Lung microvascular endothelial cell (primary cell): Measurements from ENCODE around the gene TP73. TPM values are rescaled to one million over a fixed set of nuclear protein-coding genes. Genes with fewer than 3 reads are reported as not detected.

Experiments used
- DNase-seq, 2 donors: peaks; one replicate each; pipeline versions ENCODE4 v3.0.0 to v3.0.0-alpha.2; 2010; ENCODE audit warnings: low read depth in 2 of 2
- total RNA-seq: library from RNA; depleted of rRNA; stranded (reverse); fragments of >200 nt; gene quantifications from 2 replicates; pipeline ENCODE4 v1.2.1, GENCODE V29; 2014

TP73 gene
- total RNA-seq, 1 donor from 2014 or later = under 0.01 TPM

DNA sequence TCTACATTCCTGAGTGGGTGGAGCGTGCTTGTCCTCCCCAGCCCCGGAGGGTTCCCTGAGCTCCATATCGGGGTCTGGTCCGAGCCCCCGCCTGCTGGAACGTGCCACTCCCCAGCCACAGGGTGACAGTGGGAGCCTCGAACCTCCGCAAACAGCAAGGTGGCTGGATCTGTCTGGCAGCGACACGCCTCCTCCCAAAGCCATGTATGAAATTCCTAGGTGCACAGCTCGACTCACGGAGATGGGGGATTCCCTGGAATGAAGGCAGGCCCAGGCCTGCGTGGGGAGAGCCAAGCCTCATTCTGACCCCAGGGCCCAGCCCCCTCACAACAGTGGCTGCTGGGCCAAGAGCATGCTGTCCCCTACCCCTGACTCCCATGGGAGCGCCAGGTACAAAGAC, 32.9 kb downstream of the TP73 start:
- DNase-seq = no peak

DNA sequence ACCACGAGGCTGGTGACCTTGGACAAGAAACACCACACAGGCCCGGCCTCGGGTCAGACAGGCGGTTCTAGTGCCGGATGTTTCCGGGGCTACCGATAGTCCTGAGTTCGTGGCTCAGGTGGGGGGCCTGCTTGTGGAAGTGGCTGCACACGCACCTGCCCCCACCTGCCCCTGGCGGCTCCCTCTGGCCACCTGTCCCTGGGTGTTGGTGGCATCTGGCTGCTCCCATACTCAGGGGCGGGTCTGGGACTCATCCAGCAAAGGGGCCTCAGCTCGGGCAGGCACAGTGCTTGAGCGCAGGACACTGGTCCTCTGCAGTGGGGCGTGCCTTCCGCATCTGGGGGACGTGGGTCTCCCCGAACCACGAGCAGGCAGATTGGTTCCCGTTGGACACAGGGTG, 33.6 kb downstream of the TP73 start:
- DNase-seq = no peak

DNA sequence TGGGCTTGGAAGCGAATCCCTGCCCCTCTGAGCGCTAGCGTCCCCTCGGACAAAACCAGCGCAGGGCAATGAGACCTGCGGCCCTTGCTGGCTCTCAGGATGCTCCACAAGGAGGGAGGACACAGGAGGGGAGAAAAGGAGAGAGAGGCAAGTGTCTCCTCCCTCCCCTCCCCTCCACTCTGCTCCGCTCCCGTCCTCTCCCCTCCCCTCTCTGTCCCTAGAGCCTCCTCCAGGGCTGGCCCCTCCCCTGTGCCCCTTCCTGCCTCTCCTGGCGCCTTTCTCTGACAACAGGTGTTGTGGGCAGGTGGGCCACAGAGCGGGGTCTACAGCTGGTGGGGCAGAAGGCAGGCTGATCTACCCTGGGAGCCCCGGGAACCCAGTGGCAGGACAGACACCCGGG, 35.2 kb downstream of the TP73 start:
- DNase-seq = no peak

DNA sequence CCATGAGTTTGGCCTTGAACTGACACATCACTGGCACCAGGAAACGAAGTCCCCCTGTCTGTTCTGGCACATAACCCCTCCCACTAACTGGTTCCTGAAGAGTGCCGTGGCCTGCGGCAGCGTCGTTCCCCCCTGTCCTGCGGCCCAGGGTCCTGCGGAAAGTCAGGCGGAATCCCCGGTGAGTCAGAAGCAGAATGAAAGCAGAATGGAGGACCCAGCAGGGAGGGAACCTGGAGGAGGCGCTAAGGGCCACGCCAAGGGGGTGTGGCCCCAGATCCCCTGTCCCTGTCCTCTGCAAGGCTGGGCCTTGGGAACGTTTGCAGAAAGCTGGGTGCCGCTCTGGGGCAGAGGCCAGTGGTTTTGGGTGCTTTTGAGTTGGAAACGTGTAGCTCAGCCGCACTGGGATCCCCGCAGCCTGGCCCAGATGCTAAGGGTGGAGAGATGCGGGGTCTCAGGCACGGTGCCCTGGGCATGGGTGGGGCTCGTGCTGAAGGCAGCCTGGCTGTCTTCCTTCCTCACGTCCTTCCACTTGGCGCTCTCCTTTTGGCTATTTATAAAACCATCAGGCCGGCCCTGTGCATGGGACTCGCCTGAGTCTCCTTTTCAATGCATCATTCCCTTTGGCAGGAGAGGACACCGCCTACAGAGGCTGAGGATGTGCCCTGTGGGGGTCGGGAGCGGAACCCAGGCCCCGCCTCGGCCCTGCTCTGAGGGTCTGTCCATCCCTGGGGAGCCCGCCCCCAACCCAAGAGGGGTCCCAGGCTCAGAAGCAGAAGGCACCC, 36.2 kb downstream of the TP73 start:
- no peak for DNase-seq

DNA sequence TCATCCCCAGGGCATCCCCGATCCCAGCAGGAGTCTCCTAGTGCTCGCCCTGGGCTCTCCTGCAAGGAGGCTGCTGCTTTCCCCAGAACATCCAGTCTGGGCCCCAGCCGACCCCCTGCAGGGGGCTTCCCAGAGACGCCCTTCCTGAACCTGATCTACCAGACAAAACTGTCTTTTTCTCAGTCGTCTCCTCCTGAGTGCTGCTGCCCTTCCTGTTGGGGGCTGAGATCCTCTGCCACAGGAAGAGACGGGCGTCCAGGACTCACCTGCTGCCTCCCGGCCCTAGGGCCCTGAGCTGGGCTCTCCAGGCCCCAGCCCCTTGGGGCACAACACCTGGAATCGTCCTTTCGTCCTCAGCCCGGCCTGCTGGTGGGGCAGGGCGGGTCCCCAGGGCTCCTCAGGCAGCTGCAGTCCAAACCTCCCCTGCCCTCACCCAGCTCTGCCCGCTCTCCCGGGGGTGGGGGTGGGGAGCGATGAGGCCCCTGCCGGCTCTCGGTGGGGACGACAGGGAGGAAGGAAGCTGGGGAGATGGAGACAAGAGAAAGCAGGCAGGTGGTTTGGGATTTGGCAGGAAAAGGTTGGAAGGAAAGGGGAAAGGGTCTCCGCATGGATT, 36.9 kb downstream of the TP73 start:
- no peak for DNase-seq

DNA sequence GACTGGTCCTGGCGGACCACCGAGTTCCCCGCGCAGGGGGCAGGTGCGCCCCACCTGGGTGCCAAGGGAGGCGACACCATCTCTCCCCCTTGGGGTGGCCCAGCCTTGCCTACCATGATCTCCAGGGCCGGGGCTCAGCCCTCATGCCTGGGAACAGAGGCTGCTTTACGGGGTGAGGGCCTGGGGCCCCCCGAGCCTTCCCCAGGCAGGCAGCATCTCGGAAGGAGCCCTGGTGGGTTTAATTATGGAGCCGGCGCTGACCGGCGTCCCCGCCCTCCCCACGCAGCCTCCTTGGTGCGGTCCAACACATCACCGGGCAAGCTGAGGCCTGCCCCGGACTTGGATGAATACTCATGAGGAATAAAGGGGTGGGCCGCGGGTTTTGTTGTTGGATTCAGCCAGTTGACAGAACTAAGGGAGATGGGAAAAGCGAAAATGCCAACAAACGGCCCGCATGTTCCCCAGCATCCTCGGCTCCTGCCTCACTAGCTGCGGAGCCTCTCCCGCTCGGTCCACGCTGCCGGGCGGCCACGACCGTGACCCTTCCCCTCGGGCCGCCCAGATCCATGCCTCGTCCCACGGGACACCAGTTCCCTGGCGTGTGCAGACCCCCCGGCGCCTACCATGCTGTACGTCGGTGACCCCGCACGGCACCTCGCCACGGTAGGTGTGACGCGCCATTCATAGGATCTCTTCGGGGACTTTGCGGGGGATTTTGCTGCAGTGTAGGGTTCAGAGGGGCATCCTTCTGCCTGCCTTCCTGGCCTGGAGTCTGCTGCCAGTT, 38.2 kb downstream of the TP73 start:
- DNase-seq = no peak

DNA sequence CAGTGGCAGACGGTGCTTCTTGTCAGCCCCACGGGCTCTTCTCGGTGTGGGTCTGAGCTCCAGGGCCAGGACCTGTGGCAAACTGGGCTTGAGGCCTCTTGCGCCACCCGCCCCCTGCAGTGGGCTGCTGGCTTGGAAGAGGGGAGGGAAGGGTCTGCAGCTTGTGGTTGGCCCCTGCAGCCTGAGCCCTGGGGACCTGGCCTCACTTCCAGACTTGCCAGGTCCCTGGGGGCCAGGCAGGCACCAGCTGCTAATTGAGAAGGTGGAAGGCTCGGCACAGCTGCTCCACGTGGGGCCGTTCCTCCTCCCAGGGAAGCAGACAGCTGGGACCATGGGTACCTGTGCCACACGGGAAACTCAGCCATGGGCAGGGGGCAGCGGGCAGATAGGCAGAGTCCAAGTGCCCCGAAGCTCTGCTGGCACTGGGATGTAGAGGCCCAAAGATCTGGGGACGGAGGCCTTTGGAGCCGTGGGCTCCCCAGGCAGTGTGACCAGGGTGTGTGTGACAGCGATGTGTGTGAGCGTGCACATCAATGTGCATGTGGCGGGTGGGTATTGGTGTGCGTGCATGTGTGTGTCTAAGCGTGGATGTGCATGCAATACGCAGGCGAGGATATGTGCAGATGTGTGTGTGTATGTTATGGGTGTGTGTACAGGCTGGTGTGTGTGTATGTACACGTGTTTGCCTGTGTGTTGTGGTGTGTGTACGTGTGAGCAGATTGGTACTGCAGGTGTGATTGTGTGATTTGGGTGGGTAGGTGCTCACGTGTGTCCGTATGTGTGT, 39.3 kb downstream of the TP73 start:
- no peak for DNase-seq

DNA sequence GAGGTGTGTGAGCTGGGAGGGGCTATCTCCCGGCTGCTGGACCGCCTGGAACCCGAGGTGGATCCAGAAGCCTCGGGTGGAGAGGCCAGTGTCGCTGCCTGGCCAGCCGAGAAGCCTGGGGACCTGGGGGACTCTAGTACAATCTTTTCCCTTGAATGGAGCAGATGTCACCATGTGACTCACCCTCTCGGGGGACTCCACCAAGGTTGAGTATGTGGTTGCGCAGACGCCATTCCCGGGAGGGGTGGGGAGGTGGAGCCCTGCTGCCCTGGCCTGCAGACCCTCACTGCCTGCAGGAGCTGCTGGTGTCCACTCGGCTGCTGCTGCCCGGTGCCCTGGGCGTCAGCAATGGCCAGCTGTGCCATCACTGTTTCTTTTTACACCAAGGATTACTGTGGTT, 40.3 kb downstream of the TP73 start:
- no peak for DNase-seq

DNA sequence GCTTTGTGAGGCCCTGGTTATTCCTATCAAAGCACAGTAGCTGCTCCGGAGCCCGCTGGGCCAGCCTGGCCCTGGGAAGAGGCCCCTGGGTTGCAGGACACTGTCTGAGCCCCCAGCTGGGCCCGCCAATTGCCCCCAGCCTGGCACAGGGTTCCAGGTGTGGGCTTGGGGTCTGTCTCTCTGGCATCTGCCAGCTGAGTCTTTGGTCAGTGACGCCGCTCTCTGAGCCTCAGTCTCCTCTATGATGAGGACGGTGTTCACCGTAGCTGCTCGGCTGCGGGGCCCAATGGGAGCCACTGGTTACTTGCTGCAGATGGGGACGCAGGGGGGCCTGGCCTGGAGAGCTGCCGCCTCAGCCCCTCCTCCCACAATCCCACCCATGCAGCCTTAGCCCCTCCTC, 41.0 kb downstream of the TP73 start:
- DNase-seq = no peak

DNA sequence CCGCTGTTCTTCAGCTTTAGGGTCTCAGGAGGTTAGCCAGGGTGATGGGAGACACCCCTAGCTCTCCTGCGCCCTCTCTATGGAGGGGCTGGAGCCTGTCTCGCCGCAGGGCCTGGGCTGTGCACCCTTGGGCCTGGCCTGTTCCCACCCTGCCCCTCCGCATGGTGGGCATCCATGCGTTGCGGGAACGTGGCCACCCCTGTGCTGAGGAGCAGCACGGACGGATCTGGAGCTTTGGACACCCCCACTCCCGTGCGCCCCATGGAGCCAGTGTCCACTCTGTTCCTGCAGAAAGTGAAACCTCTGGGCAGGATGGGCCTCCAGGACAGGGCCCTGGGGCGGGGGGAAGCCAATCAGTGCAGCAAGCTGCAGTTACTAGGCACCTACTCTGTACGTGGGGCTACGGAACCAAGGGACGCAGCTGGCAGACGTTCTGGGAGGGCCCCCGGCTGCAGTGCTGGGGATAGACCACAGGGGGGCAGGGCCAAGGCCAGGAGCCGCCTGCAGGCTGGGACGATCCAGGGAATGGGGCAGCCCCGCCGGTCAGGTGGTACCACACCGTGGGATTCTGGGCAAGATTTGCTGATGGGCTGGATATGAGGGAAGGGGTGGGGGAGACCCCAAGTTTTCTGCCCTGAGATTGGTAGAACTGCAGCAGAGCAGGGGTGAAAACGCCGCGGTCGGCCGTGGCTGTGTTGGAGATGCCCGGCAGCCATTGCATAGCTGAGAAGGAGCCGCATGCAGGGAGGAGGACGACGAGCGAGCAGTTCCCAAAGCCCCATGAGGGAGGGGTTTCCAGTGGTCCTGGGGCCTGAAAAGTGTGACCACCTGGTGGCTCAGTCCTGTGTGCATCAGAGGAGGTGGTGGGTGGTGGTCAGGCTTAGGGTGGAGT, 43.3 kb downstream of the TP73 start:
- DNase-seq = peak; percentile 50 to 62

DNA sequence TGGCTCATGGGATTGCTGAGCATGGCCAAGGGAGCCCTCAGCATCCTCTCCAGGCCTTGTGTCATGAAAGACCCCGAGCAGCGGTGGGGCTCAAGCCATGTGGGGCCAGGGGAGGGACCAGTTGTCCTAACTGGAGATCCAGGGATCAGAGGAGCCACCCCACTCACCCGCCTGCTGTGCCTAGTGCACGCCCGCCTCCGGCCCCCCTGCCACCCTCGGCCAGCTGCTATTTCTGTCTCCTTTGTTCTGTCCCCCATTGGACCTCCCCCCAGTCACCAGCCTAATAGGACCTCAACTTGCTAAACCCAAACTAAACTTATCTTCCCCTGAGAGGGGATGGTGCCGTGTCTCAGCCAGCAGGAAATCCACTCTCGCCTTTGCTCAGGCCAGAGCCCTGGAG, 44.4 kb downstream of the TP73 start:
- no peak for DNase-seq

DNA sequence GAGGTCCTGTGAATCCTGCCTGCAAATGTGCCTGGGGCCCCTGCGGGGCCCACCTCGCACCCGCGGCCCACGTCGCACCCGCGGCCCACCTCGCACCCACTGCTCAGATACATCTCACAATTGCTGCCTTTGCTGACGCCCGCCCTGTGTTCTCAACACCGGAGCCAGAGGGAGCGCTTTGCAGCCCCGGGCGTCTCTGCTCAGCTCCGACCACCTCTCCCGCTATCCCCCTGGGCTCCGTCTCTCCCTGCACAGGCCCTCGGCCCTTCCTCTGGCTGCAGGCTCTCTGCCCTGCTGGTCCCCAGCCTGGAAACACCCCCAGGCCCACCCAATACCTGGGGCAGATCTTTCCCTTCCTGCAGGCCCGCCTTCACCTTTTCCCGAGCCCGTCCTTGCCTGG, 44.8 kb downstream of the TP73 start:
- no peak for DNase-seq

DNA sequence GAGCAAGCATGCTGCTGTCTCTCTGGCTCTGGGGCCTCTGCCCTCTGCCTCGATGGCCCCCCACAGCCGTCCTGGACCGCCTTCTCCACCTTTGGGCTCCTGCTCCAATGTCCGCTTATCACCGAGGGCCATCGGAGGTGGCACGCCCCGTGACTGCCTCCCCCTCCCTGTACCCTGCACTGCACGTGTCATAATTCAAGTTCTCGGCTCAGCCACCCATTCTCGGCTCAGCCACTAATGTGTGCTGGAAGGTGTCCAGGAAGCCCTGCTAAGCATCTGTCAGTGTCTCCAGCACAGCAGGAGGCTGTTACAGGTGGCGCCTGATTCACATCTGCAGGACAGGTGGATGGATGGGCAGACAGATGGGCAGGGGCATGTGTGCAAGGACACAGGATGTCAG, 45.5 kb downstream of the TP73 start:
- DNase-seq = no peak

DNA sequence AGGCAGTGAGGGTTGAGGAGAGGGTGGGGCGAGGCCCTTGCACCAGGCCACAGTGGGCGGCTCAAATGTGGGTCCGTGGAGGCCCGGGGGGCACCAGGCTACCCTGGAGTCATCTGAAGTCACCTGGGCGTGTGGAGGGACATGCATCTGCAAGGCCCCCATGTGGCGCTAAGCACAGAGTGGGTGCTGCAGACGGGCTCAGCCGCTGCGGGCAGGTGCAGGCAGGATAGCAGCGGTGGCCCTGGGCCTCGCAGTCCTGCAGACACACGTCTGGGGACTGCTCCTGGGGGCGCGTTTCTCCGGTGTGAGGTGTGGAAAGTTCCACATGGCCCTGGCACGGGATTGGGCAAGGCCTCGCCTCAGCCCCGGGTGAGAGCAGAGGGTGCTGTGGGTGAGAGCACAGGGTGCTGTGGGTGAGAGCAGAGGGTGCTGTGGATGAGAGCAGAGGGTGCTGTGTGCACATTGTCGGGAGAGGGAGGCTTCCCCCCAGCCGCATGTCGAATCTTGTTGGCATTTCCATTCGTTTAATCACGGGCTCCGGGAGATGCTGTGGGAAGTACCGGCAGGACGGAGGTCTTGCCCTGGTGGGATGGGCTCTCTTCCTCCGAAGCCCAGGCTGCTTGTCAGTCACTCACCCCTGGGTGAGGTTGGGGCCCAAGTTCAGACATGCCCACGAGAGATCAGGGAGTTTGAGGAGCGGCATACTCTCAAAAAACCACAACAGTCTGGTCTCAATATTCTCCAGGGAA, 46.5 kb downstream of the TP73 start:
- no peak for DNase-seq

DNA sequence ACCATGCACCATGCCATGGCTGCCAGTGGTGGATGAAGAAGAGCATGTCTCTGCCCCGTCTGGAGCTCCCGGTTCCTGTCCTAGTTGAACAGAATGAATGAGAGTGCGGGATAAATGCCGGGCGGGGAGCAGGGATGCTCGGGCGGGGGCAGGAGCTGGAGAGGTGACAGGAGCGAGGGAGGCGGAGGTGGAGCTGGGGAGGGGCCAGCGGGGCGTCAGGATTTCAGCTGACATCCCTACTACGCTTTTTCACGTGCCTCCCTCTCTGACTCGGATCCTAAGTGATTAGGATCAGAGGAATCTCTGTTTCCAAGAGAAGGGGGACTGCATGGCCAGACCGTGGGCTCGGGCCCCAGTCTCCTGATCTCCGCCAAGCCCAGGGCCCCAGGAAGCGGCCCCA, 47.3 kb downstream of the TP73 start:
- no peak for DNase-seq

DNA sequence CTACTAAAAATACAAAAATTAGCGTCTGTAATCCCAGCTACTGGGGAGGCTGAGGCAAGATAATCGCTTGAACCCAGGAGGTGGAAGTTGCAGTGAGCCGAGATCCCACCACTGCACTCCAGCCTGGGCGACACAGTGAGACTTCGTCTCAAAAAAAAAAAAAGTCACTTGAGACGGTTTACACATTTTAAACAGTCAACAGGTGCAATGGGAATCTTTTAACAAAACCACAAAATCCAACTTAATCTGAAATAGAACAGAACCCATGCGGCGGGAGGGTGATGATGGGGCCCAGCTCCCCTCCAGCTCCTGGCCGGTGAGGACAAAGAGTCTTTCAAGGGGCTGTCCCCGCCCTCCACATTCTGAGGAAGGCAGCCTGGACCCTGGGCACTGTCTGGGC, 48.3 kb downstream of the TP73 start:
- no peak for DNase-seq

DNA sequence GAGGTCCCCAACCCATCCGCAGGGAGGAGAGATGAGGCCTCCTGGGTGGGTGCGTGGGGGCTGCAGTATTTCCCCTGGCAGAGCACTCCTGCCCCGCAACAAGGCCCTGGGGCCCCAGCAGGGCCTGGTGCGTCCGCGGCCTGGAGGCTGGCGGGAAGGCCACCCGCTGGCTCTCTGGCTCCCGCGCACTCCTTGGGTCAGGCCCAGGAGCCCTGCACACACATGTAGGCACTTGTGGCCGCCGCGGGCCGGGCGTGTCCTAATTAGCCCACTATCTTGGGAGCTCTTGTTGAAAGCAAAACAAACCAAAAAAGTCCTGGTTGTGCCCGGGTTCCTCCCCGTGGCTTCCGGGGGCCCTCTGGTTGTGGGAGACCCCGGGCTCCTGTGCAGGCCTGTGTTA, 50.2 kb downstream of the TP73 start:
- DNase-seq = no peak

DNA sequence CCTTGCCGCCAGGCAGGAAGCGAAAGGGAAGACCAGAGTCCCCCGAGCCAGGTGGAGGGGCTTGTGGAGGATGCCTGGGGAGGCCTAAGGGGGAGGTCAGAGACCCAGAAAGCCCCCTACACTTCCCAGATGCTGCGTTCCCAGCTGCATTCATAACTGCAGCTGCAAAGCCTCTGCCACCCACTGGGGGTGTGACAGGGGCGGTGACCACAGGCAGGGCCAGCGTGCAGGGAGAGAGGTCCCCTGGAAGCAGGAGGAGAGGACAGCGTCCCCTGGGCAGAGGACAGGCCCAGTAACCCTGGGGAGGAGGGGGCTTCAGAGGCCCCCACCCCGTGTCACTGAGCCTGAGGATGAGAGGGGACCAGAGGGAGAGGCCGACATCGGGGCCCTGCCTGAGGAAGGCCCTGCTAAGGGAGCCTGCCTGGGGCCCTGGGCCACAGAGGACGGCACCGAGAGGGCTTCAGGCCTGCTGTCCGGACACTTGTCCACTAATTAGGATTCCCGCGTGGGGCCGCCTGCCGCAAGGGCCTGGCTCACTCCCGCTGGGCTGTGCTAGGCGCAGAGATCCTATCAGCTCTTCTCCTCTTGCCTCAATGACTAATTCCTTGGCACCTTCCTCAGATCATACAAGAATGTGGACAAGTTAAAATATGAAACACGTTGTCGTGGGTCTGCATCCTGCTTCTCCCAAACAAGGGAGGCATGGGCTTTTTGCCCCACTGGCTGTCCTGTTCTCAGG, 50.8 kb downstream of the TP73 start:
- no peak for DNase-seq

DNA sequence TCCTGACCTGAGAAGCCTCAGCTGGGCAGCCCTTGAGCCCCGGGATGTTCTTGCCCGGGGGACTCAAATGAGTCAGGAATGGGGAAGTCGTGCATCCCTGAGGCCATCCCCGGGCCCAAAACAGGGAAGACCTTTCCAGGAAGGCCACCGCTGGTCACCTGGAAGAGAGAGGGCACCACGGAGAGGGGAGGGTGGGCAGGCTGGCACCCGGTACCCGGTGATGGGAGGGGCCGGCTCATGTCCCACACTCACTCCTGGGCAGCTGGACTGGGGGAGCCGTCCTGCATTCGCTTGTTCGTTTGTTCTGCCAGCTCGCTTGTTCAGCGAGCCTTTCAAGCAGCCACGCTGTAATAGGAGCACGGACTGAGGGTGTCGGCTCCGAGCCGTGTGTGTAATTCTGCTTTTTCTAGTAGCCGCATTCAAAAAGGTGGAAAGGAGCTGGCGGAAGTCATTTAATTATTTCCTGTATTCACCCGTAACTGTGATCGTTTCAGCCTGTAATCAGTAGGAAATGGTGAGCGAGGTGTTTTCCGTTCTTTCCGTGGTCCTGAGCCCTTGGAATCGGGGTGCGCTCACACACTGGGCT, 51.6 kb downstream of the TP73 start:
- DNase-seq = peak in 1 of 2 donors; percentile 9
